GM12878 (cell line): ENCODE measurements around the gene COL19A1. TPM values are rescaled to one million over a fixed set of nuclear protein-coding genes. Genes with fewer than 3 reads are reported as not detected.

Experiments used
- BACH1 ChIP-seq: fragments of 450-650 bp; IDR thresholded peaks from 2 replicates; pipeline ENCODE4 v1.6.1; 2017; ENCODE audit warnings: mild to moderate bottlenecking, borderline replicate concordance
- IRF3 ChIP-seq: fragments of 450-650 bp; IDR thresholded peaks from 2 replicates; pipeline ENCODE4 v1.6.1; 2014; ENCODE audit warnings: mild to moderate bottlenecking
- JUND ChIP-seq: IDR thresholded peaks from 2 replicates; pipeline ENCODE4 v1.6.1; 2012; ENCODE audit warnings: low read depth, mild to moderate bottlenecking, low read length, improper control_type of control experiment, moderate library complexity
- LARP7 ChIP-seq: fragments of 450-650 bp; IDR thresholded peaks from 2 replicates; pipeline ENCODE4 v1.6.1; 2017; ENCODE audit warnings: mild to moderate bottlenecking
- MEF2A ChIP-seq: IDR thresholded peaks from 2 replicates; pipeline ENCODE4 v1.6.1; 2011; ENCODE audit warnings: low read depth, mild to moderate bottlenecking, low read length, moderate library complexity; ENCODE audit not compliant: insufficient read depth
- NKRF ChIP-seq: fragments of 450-650 bp; conservative IDR thresholded peaks from 2 replicates; pipeline ENCODE4 v1.6.1; 2017; ENCODE audit warnings: mild to moderate bottlenecking, moderate library complexity
- POLR2A ChIP-seq: IDR thresholded peaks from 2 replicates; pipeline ENCODE4 v1.6.1; 2011; ENCODE audit warnings: low read depth, mild to moderate bottlenecking, low read length
- SIX5 ChIP-seq: IDR thresholded peaks from 2 replicates; pipeline ENCODE4 v1.6.1; 2011; ENCODE audit warnings: mild to moderate bottlenecking, low read depth, low read length, moderate library complexity; ENCODE audit not compliant: severe bottlenecking
- SKIL ChIP-seq: fragments of 450-650 bp; IDR thresholded peaks from 2 replicates; pipeline ENCODE4 v1.6.1; 2017; ENCODE audit warnings: mild to moderate bottlenecking, low read depth, inconsistent platforms; ENCODE audit not compliant: poor library complexity, severe bottlenecking
- TCF7 ChIP-seq: IDR thresholded peaks from 2 replicates; pipeline ENCODE4 v1.6.1; 2014; ENCODE audit warnings: antibody characterized with exemption, borderline replicate concordance
- ZZZ3 ChIP-seq: IDR thresholded peaks from 2 replicates; pipeline ENCODE4 v1.6.1; 2011; ENCODE audit warnings: low read depth; ENCODE audit not compliant: control insufficient read depth, insufficient read length
- polyA plus RNA-seq, 11 experiments: library from polyadenylated mRNA; depleted of rRNA in 4 of 11; unstranded in 6 of 11; stranded (reverse) in 5 of 11; fragments of >200 nt; fragmentation: Nextera tagmentation in 4 of 11; fragmentation: Illumina TruSeq in 1 of 11; extraction: Ambion mirVana in 4 of 11; extraction: Trizol in 1 of 11; gene quantifications; 1 replicate in 1 of 11; 2 replicates in 10 of 11; pipeline versions ENCODE4 v1.2.1 to v1.2.3, GENCODE V29; 2011 to 2016; ENCODE audit warnings: inconsistent platforms in 2 of 11, missing spikeins in 2 of 11, low read depth in 1 of 11
- total RNA-seq, 4 experiments: library from RNA; depleted of rRNA in 3 of 4; stranded (reverse); fragments of >200 nt in 3 of 4; fragmentation: Illumina TruSeq in 1 of 4; extraction: Trizol in 1 of 4; gene quantifications; 2 replicates each; pipeline versions ENCODE4 v1.2.1 to v1.2.3, GENCODE V29; 2013 to 2021

Gene COL19A1
- total and polyA plus RNA-seq, 10 of the 15 experiments (the other 5 are each of a cell fraction or from before 2014, with no cell fraction given): 1.1 to 13.5 (median 4.1) TPM

- TF ChIP-seq IRF3 (no peak), TCF7 (no peak), SIX5 (no peak), POLR2A (no peak), MEF2A (no peak), LARP7 (no peak), JUND (no peak), NKRF (no peak), BACH1 (no peak), ZZZ3 (no peak), SKIL (no peak)
Observed at GRCh38 chr6:70176842-70177550, 310.6 kb downstream of the COL19A1 start (continued).
